Measurements from ENCODE around the gene SH3TC1. TPM values are rescaled to one million over a fixed set of nuclear protein-coding genes. Genes with fewer than 3 reads are reported as not detected.

SH3TC1 gene
- total and polyA plus RNA-seq, 2 of the 13 experiments (the other 11 are each of a cell fraction or from before 2014, with no cell fraction given) = 14.9 to 21.8 TPM

GRCh38 chr4:8273450-8273849 lies 74.4 kb downstream of the SH3TC1 start:
- Histone ChIP-seq H3K79me2 (ENCODE audit: insufficient read depth, low read length) (no peaks in the 10 kb centered on the region), H3K27ac (ENCODE audit: extremely low read length, insufficient read depth, low read length) (no peak overlapping the region), H3K9me3 (ENCODE audit: low read length) (no peaks in the 10 kb centered on the region), H4K20me1 (ENCODE audit: insufficient read depth, low read length) (no peaks in the 10 kb centered on the region), H3K4me1 (ENCODE audit: insufficient read depth, low read length) (peaks cover 14% of the 10 kb centered on the region), H3K4me2 (ENCODE audit: low read depth, low read length) (no peak overlapping the region), H3K27me3 (ENCODE audit: control insufficient read depth in 1 of 2, insufficient read depth in 2 of 2, low read length in 2 of 2) (peaks cover 15 to 75% of the 10 kb centered on the region in 2 experiments), H3K9ac (ENCODE audit: insufficient read depth, low read depth, low read length) (no peak overlapping the region), H3K36me3 (replicated peaks in 1 of 2; ENCODE audit: control insufficient read depth in 1 of 2, insufficient read depth in 2 of 2, low read length in 2 of 2) (no peaks in the 10 kb centered on the region), H3K4me3 (replicated peaks in 1 of 3; ENCODE audit: insufficient read depth in 1 of 3, low read depth in 2 of 3, low read length in 3 of 3) (no peak overlapping the region), H2AFZ (ENCODE audit: low read length) (no peak overlapping the region)
- no peak for FAIRE-seq
- no TSS peak for BruUV-seq (replicated peaks)
- TF ChIP-seq ZNF264 (CRISPR knock-in tag; IDR thresholded peaks at IDR 0.05) (no peak), ZC3H4 (CRISPR knock-in tag; IDR thresholded peaks at IDR 0.05; ENCODE audit: borderline replicate concordance) (no peak), ZNF850 (CRISPR knock-in tag; conservative IDR thresholded peaks at IDR 0.05) (no peak)
- 30% methylated on average over 12 of the region's 13 CpGs for WGBS (ENCODE audit: low lambda C conversion rate)
- no peak for ATAC-seq
- intact Hi-C loops (cut with micrococcal nuclease; ENCODE audit: unreplicated experiment) = no loop called here
- in situ Hi-C loops (cut with HindIII; ENCODE audit: extremely low pct_ligation_motif_present, low pct_unique_long_range_greater_than_20kb) = no loop called here
- no peak for DNase-seq (ENCODE audit: low spot score)
- POLR2A ChIA-PET = no interaction called here
- CTCF ChIA-PET (ENCODE audit: low intra/inter-chr PET ratio, low total read pairs) = no interaction called here

- H3K9me3 ChIP-seq (ENCODE audit: low read length) = no peaks in the 10 kb centered on the region
- H3K9ac ChIP-seq (ENCODE audit: insufficient read depth, low read depth, low read length) = no peak overlapping the region
- no peak for ATAC-seq
- no peak for DNase-seq (ENCODE audit: low spot score)
- intact Hi-C loops (cut with micrococcal nuclease; ENCODE audit: unreplicated experiment) (no loop called here), in situ Hi-C loops (cut with HindIII; ENCODE audit: extremely low pct_ligation_motif_present, low pct_unique_long_range_greater_than_20kb) (no loop called here)
- peaks cover 13% of the 10 kb centered on the region for H3K4me1 ChIP-seq (ENCODE audit: insufficient read depth, low read length)
- H4K20me1 ChIP-seq (ENCODE audit: insufficient read depth, low read length) = no peaks in the 10 kb centered on the region
- H3K79me2 ChIP-seq (ENCODE audit: insufficient read depth, low read length) = no peaks in the 10 kb centered on the region
- no peaks in the 10 kb centered on the region for H3K36me3 ChIP-seq (replicated peaks in 1 of 2; ENCODE audit: control insufficient read depth in 1 of 2, insufficient read depth in 2 of 2, low read length in 2 of 2)
- H3K4me3 ChIP-seq (replicated peaks in 1 of 3; ENCODE audit: insufficient read depth in 1 of 3, low read depth in 2 of 3, low read length in 3 of 3) = no peak overlapping the region
- peaks cover 15 to 69% of the 10 kb centered on the region in 2 experiments for H3K27me3 ChIP-seq (ENCODE audit: control insufficient read depth in 1 of 2, insufficient read depth in 2 of 2, low read length in 2 of 2)
- 51% methylated on average over 20 of the region's 21 CpGs for WGBS (ENCODE audit: low lambda C conversion rate)
- BruUV-seq (replicated peaks) = no TSS peak
- no peak overlapping the region for H2AFZ ChIP-seq (ENCODE audit: low read length)
- ChIA-PET CTCF (ENCODE audit: low intra/inter-chr PET ratio, low total read pairs) (no interaction called here), POLR2A (no interaction called here)
- FAIRE-seq = no peak
- H3K27ac ChIP-seq (ENCODE audit: extremely low read length, insufficient read depth, low read length) = no peak overlapping the region
- H3K4me2 ChIP-seq (ENCODE audit: low read depth, low read length) = no peak overlapping the region
- TF ChIP-seq RFX1 (IDR thresholded peaks at IDR 0.05) = no peak
- TF ChIP-seq ZNF232 (CRISPR knock-in tag; IDR thresholded peaks at IDR 0.05; ENCODE audit: borderline replicate concordance) = no peak
- no peak for TF ChIP-seq ZNF160 (CRISPR knock-in tag; IDR thresholded peaks at IDR 0.05)
- no peak for TF ChIP-seq REXO4 (CRISPR knock-in tag; IDR thresholded peaks at IDR 0.05; ENCODE audit: borderline replicate concordance)
- TF ChIP-seq ZNF7 (CRISPR knock-in tag; IDR thresholded peaks at IDR 0.05) = no peak
- no peak for TF ChIP-seq IRF9 (CRISPR knock-in tag; IDR thresholded peaks at IDR 0.05; ENCODE audit: borderline replicate concordance)
- no peak for TF ChIP-seq ZNF557 (CRISPR knock-in tag; IDR thresholded peaks at IDR 0.05)
- no peak for TF ChIP-seq ZNF331 (CRISPR knock-in tag; IDR thresholded peaks at IDR 0.05)
- TF ChIP-seq ZNF639 (CRISPR knock-in tag; conservative IDR thresholded peaks at IDR 0.05) = no peak
- no peak for TF ChIP-seq CBX5 (CRISPR knock-in tag; IDR thresholded peaks at IDR 0.05; ENCODE audit: borderline replicate concordance)
- TF ChIP-seq DZIP1 (CRISPR knock-in tag; IDR thresholded peaks at IDR 0.05) = no peak
- TF ChIP-seq MAFK (conservative IDR thresholded peaks at IDR 0.05 in 1 of 2, IDR thresholded peaks at IDR 0.05 in 1 of 2; ENCODE audit: low read length in 2 of 2) = no peak
Observed at GRCh38 chr4:8274066-8274652, 75.1 kb downstream of the SH3TC1 start.

Measured in HepG2 (cell line).